IMR-90 (cell line): ENCODE results near the gene RNPEPL1. TPM values are rescaled to one million over a fixed set of nuclear protein-coding genes. Genes with fewer than 3 reads are reported as not detected.
A peak's percentile ranks its signal among the peaks of the same experiment; 100 is the strongest.

Experiments
- ATAC-seq: fragments of 200-7000 bp; cut with Tn5 transposase; 2 replicates; pipeline ENCODE4 v1.9.1; 2020; ENCODE audit warnings: low read depth, mild to moderate bottlenecking, moderate library complexity
- BruUV-seq: library from RNA; stranded (reverse); fragments of 400-500 nt; replicated peaks from 2 replicates; lab custom pipeline; 2021; lab: Mats Ljungman, UMichigan
- CTCF ChIA-PET: fragments of 300-600 bp; formaldehyde crosslinking; extraction: SDS; loops from one replicate; lab custom pipeline; 2021; ENCODE audit warnings: antibody characterized with exemption; lab: Yijun Ruan, JAX
- POLR2A ChIA-PET: fragments of 300-600 bp; sonication (Branson Sonifier 250); formaldehyde crosslinking; loops from one replicate; lab custom pipeline; 2022; ENCODE audit warnings: antibody characterized with exemption; ENCODE audit not compliant: unreplicated experiment; lab: Charles Lee
- DNase-seq: peaks from one replicate; pipeline ENCODE4 v3.0.0; 2013
- H2AFZ ChIP-seq: replicated peaks from 2 replicates; pipeline ENCODE3; 2013; ENCODE audit warnings: low read length, mild to moderate bottlenecking; ENCODE audit not compliant: poor library complexity
- H2AK5ac ChIP-seq: 2 replicates; pipeline ENCODE4 v1.6.1; 2013; ENCODE audit warnings: low read depth, low read length, inconsistent platforms
- H2AK9ac ChIP-seq: replicated peaks from 2 replicates; pipeline ENCODE3; 2013; ENCODE audit warnings: mild to moderate bottlenecking, low read depth, low read length, moderate library complexity; ENCODE audit not compliant: poor library complexity
- H2BK120ac ChIP-seq: 2 replicates; pipeline ENCODE4 v1.6.1; 2013; ENCODE audit warnings: low read depth, low read length, inconsistent platforms
- H2BK15ac ChIP-seq: 3 replicates; pipeline ENCODE4 v1.6.1; 2013; ENCODE audit warnings: low read depth, low read length, inconsistent platforms
- H2BK20ac ChIP-seq: 2 replicates; pipeline ENCODE4 v1.6.1; 2013; ENCODE audit warnings: low read depth, mild to moderate bottlenecking, inconsistent platforms, low read length, moderate library complexity
- H2BK5ac ChIP-seq: 2 replicates; pipeline ENCODE4 v1.6.1; 2013; ENCODE audit warnings: mild to moderate bottlenecking, low read depth, low read length, inconsistent platforms; ENCODE audit not compliant: poor library complexity, severe bottlenecking
- H3K14ac ChIP-seq: replicated peaks from 2 replicates; pipeline ENCODE4 v1.6.1; 2013; ENCODE audit warnings: low read depth, low read length, inconsistent platforms
- H3K18ac ChIP-seq: 2 replicates; pipeline ENCODE4 v1.6.1; 2013; ENCODE audit warnings: low read depth, low read length, control low read depth
- H3K23ac ChIP-seq: 2 replicates; pipeline ENCODE4 v1.6.1; 2013; ENCODE audit warnings: low read depth, low read length, inconsistent platforms
- H3K27ac ChIP-seq: 2 replicates; pipeline ENCODE4 v1.5.1; 2013; ENCODE audit warnings: mild to moderate bottlenecking, control low read depth, low read length; ENCODE audit not compliant: insufficient read depth
- H3K27me3 ChIP-seq: 2 replicates; pipeline ENCODE4 v1.6.1; 2013; ENCODE audit warnings: low read length; ENCODE audit not compliant: control insufficient read depth, insufficient read depth
- H3K36me3 ChIP-seq: 2 replicates; pipeline ENCODE4 v1.6.1; 2013; ENCODE audit warnings: low read length, mixed read lengths; ENCODE audit not compliant: control insufficient read depth, insufficient read depth
- H3K4ac ChIP-seq: 2 replicates; pipeline ENCODE4 v1.6.1; 2013; ENCODE audit warnings: low read depth, low read length, inconsistent platforms
- H3K4me1 ChIP-seq: 2 replicates; pipeline ENCODE4 v1.6.1; 2013; ENCODE audit warnings: low read length, mixed read lengths; ENCODE audit not compliant: control insufficient read depth, insufficient read depth
- H3K4me2 ChIP-seq: 2 replicates; pipeline ENCODE4 v1.6.1; 2013; ENCODE audit warnings: low read depth, mild to moderate bottlenecking, control low read depth, low read length, moderate library complexity
- H3K4me3 ChIP-seq: 2 replicates; pipeline ENCODE4 v1.5.1; 2013; ENCODE audit warnings: low read depth, mild to moderate bottlenecking, control low read depth, low read length, moderate library complexity; ENCODE audit not compliant: insufficient read depth
- H3K56ac ChIP-seq: 2 replicates; pipeline ENCODE4 v1.6.1; 2013; ENCODE audit warnings: low read length, inconsistent platforms; ENCODE audit not compliant: insufficient read depth; ENCODE audit errors: extremely low read depth
- H3K79me1 ChIP-seq, 2 experiments: 2 replicates each; pipeline ENCODE4 v1.6.1; 2013; ENCODE audit warnings: low read length in 2 of 2, inconsistent platforms in 1 of 2, low read depth in 1 of 2
- H3K9ac ChIP-seq: 2 replicates; pipeline ENCODE4 v1.6.1; 2013; ENCODE audit warnings: low read depth, low read length, control low read depth
- H3K9me1 ChIP-seq: 2 replicates; pipeline ENCODE4 v1.6.1; 2013; ENCODE audit warnings: low read length, inconsistent platforms; ENCODE audit not compliant: insufficient read depth
- H3K9me3 ChIP-seq: 2 replicates; pipeline ENCODE4 v1.6.1; 2013; ENCODE audit warnings: low read length; ENCODE audit not compliant: control insufficient read depth, insufficient read depth
- H4K20me1 ChIP-seq: 2 replicates; pipeline ENCODE4 v1.6.1; 2013; ENCODE audit warnings: low read length, inconsistent platforms; ENCODE audit not compliant: insufficient read depth
- H4K5ac ChIP-seq: 2 replicates; pipeline ENCODE4 v1.6.1; 2013; ENCODE audit warnings: mild to moderate bottlenecking, low read depth, low read length, control low read depth
- H4K8ac ChIP-seq, 2 experiments: 2 replicates each; pipeline ENCODE4 v1.6.1; 2013; ENCODE audit warnings: low read depth in 2 of 2, low read length in 2 of 2, control low read depth in 1 of 2, inconsistent platforms in 1 of 2
- H4K91ac ChIP-seq: 2 replicates; pipeline ENCODE4 v1.6.1; 2013; ENCODE audit warnings: low read depth, low read length, inconsistent platforms; ENCODE audit not compliant: insufficient read depth
- BHLHE40 ChIP-seq: fragments of 150-350 bp; IDR thresholded peaks from 2 replicates; pipeline ENCODE4 v1.6.1; 2016; ENCODE audit warnings: mild to moderate bottlenecking, low read depth, low read length
- CEBPB ChIP-seq: IDR thresholded peaks from 2 replicates; pipeline ENCODE4 v1.6.1; 2012; ENCODE audit warnings: low read depth, low read length, improper control_type of control experiment
- CHD1 ChIP-seq: IDR thresholded peaks from 2 replicates; pipeline ENCODE4 v1.6.1; 2012; ENCODE audit warnings: low read depth, low read length, improper control_type of control experiment
- FOS ChIP-seq: fragments of 150-350 bp; IDR thresholded peaks from 2 replicates; pipeline ENCODE4 v1.6.1; 2016; ENCODE audit warnings: low read depth, low read length
- MAFK ChIP-seq: IDR thresholded peaks from 2 replicates; pipeline ENCODE4 v1.6.1; 2012; ENCODE audit warnings: low read depth, low read length, improper control_type of control experiment
- MAZ ChIP-seq: IDR thresholded peaks from 2 replicates; pipeline ENCODE4 v1.6.1; 2012; ENCODE audit warnings: low read depth, mild to moderate bottlenecking, low read length, improper control_type of control experiment, moderate library complexity, borderline replicate concordance
- MXI1 ChIP-seq: IDR thresholded peaks from 2 replicates; pipeline ENCODE4 v1.6.1; 2012; ENCODE audit warnings: low read depth, mild to moderate bottlenecking, low read length, moderate library complexity, borderline replicate concordance
- NFE2L2 ChIP-seq: fragments of 150-350 bp; IDR thresholded peaks from 2 replicates; pipeline ENCODE4 v1.6.1; 2016; ENCODE audit warnings: low read depth, mild to moderate bottlenecking, low read length
- POLR2A ChIP-seq: IDR thresholded peaks from 2 replicates; pipeline ENCODE4 v1.6.1; 2012; ENCODE audit warnings: mild to moderate bottlenecking, low read depth, low read length
- RAD21 ChIP-seq: IDR thresholded peaks from 2 replicates; pipeline ENCODE4 v1.6.1; 2012; ENCODE audit warnings: low read length, improper control_type of control experiment
- RCOR1 ChIP-seq: IDR thresholded peaks from 2 replicates; pipeline ENCODE4 v1.6.1; 2012; ENCODE audit warnings: mild to moderate bottlenecking, low read length, improper control_type of control experiment; ENCODE audit not compliant: insufficient replicate concordance
- RFX5 ChIP-seq: IDR thresholded peaks from 2 replicates; pipeline ENCODE4 v1.8.0; 2012; ENCODE audit warnings: low read depth, mild to moderate bottlenecking, low read length, moderate library complexity
- SMC3 ChIP-seq: fragments of 150-350 bp; IDR thresholded peaks from 2 replicates; pipeline ENCODE4 v1.6.1; 2016; ENCODE audit warnings: low read depth, mild to moderate bottlenecking, antibody characterized with exemption, low read length, moderate library complexity
- WGBS, 2 experiments: methylation state at CpG; one replicate each; pipeline versions ENCODE4 v1.1.5 to v1.1.7; 2013; ENCODE audit warnings: missing lambda C conversion rate in 2 of 2; ENCODE audit not compliant: insufficient read length in 1 of 2; ENCODE audit errors: extremely low coverage in 2 of 2; 5-methylcytosine and 5-hydroxymethylcytosine counted together
- dilution Hi-C: fragments of 300-500 bp; cut with HindIII; formaldehyde crosslinking; loops from one replicate; pipeline ENCODE4 v1.14.3; 2018; ENCODE audit warnings: low sequenced_read_pairs; ENCODE audit not compliant: unreplicated experiment
- in situ Hi-C: fragments of 300-500 bp; cut with MboI; formaldehyde crosslinking; loops from 3 replicates; pipeline ENCODE4 v1.14.3; 2019; ENCODE audit warnings: low sequenced_read_pairs, inconsistent platforms, mixed read lengths
- intact Hi-C: fragments of 100-400 bp; cut with micrococcal nuclease; formaldehyde crosslinking; loops from 2 replicates; pipeline ENCODE4 v1.10.0; 2022
- polyA plus RNA-seq, 3 experiments: library from polyadenylated mRNA; depleted of rRNA; stranded (reverse); fragments of >200 nt; gene quantifications; 2 replicates each; pipeline ENCODE4 v1.2.3, GENCODE V29; 2012; ENCODE audit warnings: low replicate concordance in 1 of 3
- total RNA-seq: library from RNA; depleted of rRNA; stranded (reverse); fragments of >200 nt; gene quantifications from 2 replicates; pipeline ENCODE4 v1.2.3, GENCODE V29; 2012
- TF ChIP-seq, protein P1 (sequence below): fragments of 150-350 bp; IDR thresholded peaks from 2 replicates; pipeline ENCODE4 v1.6.1; 2017; ENCODE audit warnings: mild to moderate bottlenecking, antibody characterized with exemption, low read length, low read depth
- TF ChIP-seq, protein P2 (sequence below): conservative IDR thresholded peaks from 2 replicates; pipeline ENCODE4 v1.5.1; 2012; ENCODE audit warnings: mild to moderate bottlenecking, low read depth, low read length, improper control_type of control experiment

The RNPEPL1 gene
- total and polyA plus RNA-seq, 2 of the 4 experiments (the other 2 are of a cell fraction) = 3.8 to 18.7 TPM

DNA sequence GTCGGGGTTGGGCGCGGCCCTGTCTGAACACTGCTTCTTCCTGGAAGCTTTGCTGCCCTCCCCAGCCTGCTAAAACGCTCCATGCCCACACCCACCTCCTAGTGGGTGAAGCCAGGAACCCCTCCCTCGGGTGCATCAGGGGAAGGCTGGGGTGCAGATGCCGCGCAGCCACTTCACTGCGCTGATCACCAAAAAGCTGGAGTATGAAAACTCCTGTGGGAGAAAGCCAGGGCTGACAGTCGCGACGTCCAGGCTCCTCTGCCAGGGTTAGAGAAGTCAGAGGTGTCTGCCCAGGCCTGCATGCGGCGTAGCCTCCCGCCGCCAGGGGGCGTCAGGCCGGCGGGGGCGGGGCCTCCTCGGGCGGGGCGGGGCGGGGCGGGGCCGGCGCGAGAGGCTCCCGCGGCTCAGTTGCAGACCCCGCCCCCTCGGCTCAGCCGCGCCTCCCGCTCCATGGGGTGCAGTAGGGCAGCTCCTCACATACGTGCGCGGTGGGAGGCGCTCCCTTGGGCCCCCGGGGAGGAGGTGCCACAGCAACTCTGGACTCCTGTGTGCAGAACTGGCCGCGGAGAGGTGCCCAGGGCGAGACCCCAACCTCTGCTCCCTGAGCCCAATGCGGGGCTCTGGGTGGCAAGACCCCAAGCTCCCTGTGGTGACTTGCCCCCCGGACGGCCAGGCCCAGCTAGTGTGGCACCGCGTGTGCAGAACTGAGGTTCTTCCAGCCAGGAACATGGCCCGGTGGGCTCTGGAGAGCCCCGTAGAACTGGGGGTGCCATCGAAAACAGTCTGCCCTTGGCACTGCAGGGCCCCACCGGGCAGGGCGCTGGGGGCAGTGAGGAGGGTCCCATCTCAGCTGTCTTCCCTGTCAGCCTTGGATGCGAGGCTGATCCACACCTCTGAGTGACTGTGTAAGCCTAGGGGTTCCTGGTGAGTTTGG lies 1.8 kb upstream of the RNPEPL1 start:
- Histone ChIP-seq H4K20me1 (peaks cover 13% of the 10 kb centered on the region), H2BK20ac (peak overlapping the region; percentile 46), H3K4me2 (peak overlapping the region; percentile 99), H4K5ac (peak overlapping the region; percentile 99), H3K79me1 (peaks cover 17 to 75% of the 10 kb centered on the region in 2 experiments), H4K91ac (peak overlapping the region; percentile 76), H3K27me3 (no peaks in the 10 kb centered on the region), H2BK15ac (peak overlapping the region; percentile 11; the same call in 1 of the 3 replicates), H3K4ac (peak overlapping the region; percentile 91), H3K9me3 (no peaks in the 10 kb centered on the region), H3K23ac (peak overlapping the region; percentile 64; the same call in 1 of the 2 replicates), H2AFZ (peak overlapping the region; percentile 94), H3K27ac (peak overlapping the region; percentile 72), H3K9me1 (peaks cover 35% of the 10 kb centered on the region), H3K9ac (peak overlapping the region; percentile 58), H2AK9ac (peak overlapping the region; percentile 97), H3K14ac (peak overlapping the region; percentile 70), H2AK5ac (peak overlapping the region; percentile 94), H4K8ac (peak overlapping the region; percentile 58 to 93; a peak in 3 of 4 replicates), H3K4me1 (peaks cover 36% of the 10 kb centered on the region), H2BK120ac (peak overlapping the region; percentile 69), H3K56ac (0 out of 2 replicates have a peak overlapping the region, but pooled peaks have one; percentile 9), H3K4me3 (peak overlapping the region; percentile 31), H2BK5ac (peak overlapping the region; percentile 95), H3K36me3 (no peaks in the 10 kb centered on the region), H3K18ac (peak overlapping the region; percentile 84)
- BruUV-seq = no TSS peak
- ATAC-seq = peak; percentile 79
- ChIA-PET POLR2A (interaction anchor here (0.6 kb wide), 1 partner anchor 398 kb away, joined by 3 read pairs; no protein-coding TSS in a partner anchor), CTCF (no interaction called here)
- DNase-seq = peak; percentile 70
- in situ Hi-C loops (no loop called here), dilution Hi-C loops (no loop called here), intact Hi-C loops (loop anchor here (2.0 to 10.0 kb wide), 3 partner anchors 266 to 428 kb away; partner anchors contain the start of gene SNED1)
- 19% methylated on average over 29 of the region's 53 CpGs; no CpG with 5 or more reads in 1 of the 2 experiments for WGBS, 2 experiments
- TF ChIP-seq, protein P1, sequence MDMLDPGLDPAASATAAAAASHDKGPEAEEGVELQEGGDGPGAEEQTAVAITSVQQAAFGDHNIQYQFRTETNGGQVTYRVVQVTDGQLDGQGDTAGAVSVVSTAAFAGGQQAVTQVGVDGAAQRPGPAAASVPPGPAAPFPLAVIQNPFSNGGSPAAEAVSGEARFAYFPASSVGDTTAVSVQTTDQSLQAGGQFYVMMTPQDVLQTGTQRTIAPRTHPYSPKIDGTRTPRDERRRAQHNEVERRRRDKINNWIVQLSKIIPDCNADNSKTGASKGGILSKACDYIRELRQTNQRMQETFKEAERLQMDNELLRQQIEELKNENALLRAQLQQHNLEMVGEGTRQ = no peak
- no peak for TF ChIP-seq SMC3
- no peak for TF ChIP-seq CHD1
- no peak for TF ChIP-seq RFX5
- no peak for TF ChIP-seq FOS
- TF ChIP-seq MAFK = no peak
- no peak for TF ChIP-seq NFE2L2
- TF ChIP-seq MXI1 = no peak
- TF ChIP-seq, protein P2, sequence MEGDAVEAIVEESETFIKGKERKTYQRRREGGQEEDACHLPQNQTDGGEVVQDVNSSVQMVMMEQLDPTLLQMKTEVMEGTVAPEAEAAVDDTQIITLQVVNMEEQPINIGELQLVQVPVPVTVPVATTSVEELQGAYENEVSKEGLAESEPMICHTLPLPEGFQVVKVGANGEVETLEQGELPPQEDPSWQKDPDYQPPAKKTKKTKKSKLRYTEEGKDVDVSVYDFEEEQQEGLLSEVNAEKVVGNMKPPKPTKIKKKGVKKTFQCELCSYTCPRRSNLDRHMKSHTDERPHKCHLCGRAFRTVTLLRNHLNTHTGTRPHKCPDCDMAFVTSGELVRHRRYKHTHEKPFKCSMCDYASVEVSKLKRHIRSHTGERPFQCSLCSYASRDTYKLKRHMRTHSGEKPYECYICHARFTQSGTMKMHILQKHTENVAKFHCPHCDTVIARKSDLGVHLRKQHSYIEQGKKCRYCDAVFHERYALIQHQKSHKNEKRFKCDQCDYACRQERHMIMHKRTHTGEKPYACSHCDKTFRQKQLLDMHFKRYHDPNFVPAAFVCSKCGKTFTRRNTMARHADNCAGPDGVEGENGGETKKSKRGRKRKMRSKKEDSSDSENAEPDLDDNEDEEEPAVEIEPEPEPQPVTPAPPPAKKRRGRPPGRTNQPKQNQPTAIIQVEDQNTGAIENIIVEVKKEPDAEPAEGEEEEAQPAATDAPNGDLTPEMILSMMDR = peak; percentile 66
- TF ChIP-seq RCOR1 = no peak
- TF ChIP-seq POLR2A = no peak
- no peak for TF ChIP-seq BHLHE40
- peak; percentile 92; the same call in 1 of the 2 replicates for TF ChIP-seq MAZ
- peak; percentile 29; the same call in 1 of the 2 replicates for TF ChIP-seq RAD21
- TF ChIP-seq CEBPB = no peak
